Measurements from ENCODE around the gene SLC4A4. TPM values are rescaled to one million over a fixed set of nuclear protein-coding genes. Genes with fewer than 3 reads are reported as not detected.

The SLC4A4 gene
- total RNA-seq, 1 experiment from 2014 or later: 0.92 TPM

DNA sequence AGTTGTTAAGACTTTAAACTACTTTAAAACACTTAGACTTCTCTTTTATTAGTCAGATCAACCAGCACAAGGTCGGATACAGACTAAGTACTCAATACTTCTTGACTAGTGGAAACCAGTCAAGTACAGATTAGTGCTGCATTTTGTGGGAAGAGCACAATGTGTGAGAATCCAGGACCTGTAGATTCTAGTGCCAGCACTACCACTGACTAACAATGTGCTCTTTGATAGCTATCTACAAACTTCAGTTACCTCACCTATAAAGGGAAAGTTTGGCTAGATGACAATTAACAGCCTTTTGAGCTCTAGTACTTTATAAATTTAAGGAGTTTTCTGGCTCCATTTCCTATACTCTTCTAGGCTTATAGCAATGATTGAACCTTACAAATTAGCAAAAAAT, 181.5 kb downstream of the SLC4A4 start:
- no peak overlapping the region for H3K4me2 ChIP-seq (ENCODE audit: insufficient read depth, insufficient read length, low read length)
- H3K14ac ChIP-seq (ENCODE audit: insufficient read depth, low read length): no peak overlapping the region
- no peak overlapping the region for H2BK120ac ChIP-seq (ENCODE audit: low read depth, low read length, poor library complexity, severe bottlenecking)
- H3K23me2 ChIP-seq (ENCODE audit: insufficient read length, low read depth, low read length, poor library complexity, severe bottlenecking): no peaks in the 10 kb centered on the region
- no peak overlapping the region for H3K23ac ChIP-seq (ENCODE audit: insufficient read length, low read depth, low read length)
- H4K20me1 ChIP-seq (ENCODE audit: control insufficient read depth, insufficient read depth, insufficient read length): no peaks in the 10 kb centered on the region
- peaks cover 0 to 4% of the 10 kb centered on the region in 2 experiments; a peak in 1 of 5 replicates for H3K9me3 Mint-ChIP-seq
- no peak overlapping the region for H4K5ac ChIP-seq (ENCODE audit: insufficient read length, low read depth, low read length)
- H4K91ac ChIP-seq (ENCODE audit: insufficient read length, low read depth, low read length): no peak overlapping the region
- no peak overlapping the region for H2BK15ac ChIP-seq (ENCODE audit: low read depth, low read length)
- no peaks in the 10 kb centered on the region for H3K4me1 Mint-ChIP-seq
- H3K9ac ChIP-seq (ENCODE audit: extremely low read depth, insufficient read length, low read length): no peak overlapping the region
- no peak overlapping the region for H2AFZ ChIP-seq (ENCODE audit: low read length)
- H3K79me1 ChIP-seq (ENCODE audit: insufficient read depth, low read depth, low read length, poor library complexity, severe bottlenecking): no peaks in the 10 kb centered on the region
- no peak overlapping the region for H3T11ph ChIP-seq (ENCODE audit: low read length)
- H3K4me1 ChIP-seq (ENCODE audit: insufficient read depth, low read length): no peaks in the 10 kb centered on the region
- no peaks in the 10 kb centered on the region for H3K27me3 ChIP-seq (ENCODE audit: insufficient read depth, low read length)
- DNase-seq: no peak
- H3K4ac ChIP-seq (ENCODE audit: low read depth, low read length): no peak overlapping the region
- TF ChIP-seq, protein P1, sequence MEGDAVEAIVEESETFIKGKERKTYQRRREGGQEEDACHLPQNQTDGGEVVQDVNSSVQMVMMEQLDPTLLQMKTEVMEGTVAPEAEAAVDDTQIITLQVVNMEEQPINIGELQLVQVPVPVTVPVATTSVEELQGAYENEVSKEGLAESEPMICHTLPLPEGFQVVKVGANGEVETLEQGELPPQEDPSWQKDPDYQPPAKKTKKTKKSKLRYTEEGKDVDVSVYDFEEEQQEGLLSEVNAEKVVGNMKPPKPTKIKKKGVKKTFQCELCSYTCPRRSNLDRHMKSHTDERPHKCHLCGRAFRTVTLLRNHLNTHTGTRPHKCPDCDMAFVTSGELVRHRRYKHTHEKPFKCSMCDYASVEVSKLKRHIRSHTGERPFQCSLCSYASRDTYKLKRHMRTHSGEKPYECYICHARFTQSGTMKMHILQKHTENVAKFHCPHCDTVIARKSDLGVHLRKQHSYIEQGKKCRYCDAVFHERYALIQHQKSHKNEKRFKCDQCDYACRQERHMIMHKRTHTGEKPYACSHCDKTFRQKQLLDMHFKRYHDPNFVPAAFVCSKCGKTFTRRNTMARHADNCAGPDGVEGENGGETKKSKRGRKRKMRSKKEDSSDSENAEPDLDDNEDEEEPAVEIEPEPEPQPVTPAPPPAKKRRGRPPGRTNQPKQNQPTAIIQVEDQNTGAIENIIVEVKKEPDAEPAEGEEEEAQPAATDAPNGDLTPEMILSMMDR (conservative IDR thresholded peaks at IDR 0.05): no peak
- H3K56ac ChIP-seq (ENCODE audit: insufficient read length, low read depth, low read length): no peak overlapping the region
- no peak overlapping the region for H3K18ac ChIP-seq (ENCODE audit: insufficient read length, low read depth, low read length)
- no peak overlapping the region for H3K27ac Mint-ChIP-seq
- no peak overlapping the region for H2AK5ac ChIP-seq (ENCODE audit: insufficient read length, low read length)
- no peak overlapping the region for H3K27ac ChIP-seq (ENCODE audit: insufficient read length, low read depth, low read length)
- no peak overlapping the region for H4K8ac ChIP-seq (replicated peaks; ENCODE audit: insufficient read length, low read depth, low read length)
- H2BK12ac ChIP-seq (ENCODE audit: insufficient read length, low read depth, low read length): no peak overlapping the region
- H3K4me3 Mint-ChIP-seq: no peak overlapping the region
- H3K9me3 ChIP-seq (ENCODE audit: control insufficient read depth, low read depth, low read length): no peaks in the 10 kb centered on the region
- no peaks in the 10 kb centered on the region for H3K79me2 ChIP-seq (ENCODE audit: insufficient read depth, low read length)
- H3K27me3 Mint-ChIP-seq (ENCODE audit: low read depth): no peaks in the 10 kb centered on the region
- WGBS (ENCODE audit: extremely low coverage, insufficient read length, low lambda C conversion rate): no CpG with 5 or more reads among the region's 1 CpG
- H2BK5ac ChIP-seq (ENCODE audit: insufficient read length, low read length): no peak overlapping the region
- H2BK20ac ChIP-seq (ENCODE audit: low read depth, low read length, poor library complexity, severe bottlenecking): no peak overlapping the region
- H3K36me3 Mint-ChIP-seq (ENCODE audit: insufficient read depth in 1 of 3, low read depth in 3 of 3): peaks cover 0 to 5% (median 0%) of the 10 kb centered on the region in 3 experiments; a peak in 1 of 7 replicates

Measured in H9 (cell line).